Measurements from ENCODE around the gene YPEL5. TPM values are rescaled to one million over a fixed set of nuclear protein-coding genes. Genes with fewer than 3 reads are reported as not detected.
A peak's percentile ranks its signal among the peaks of the same experiment; 100 is the strongest.

YPEL5 gene
- total and polyA plus RNA-seq, 4 donors = 57.2 to 154 (median 65.4) TPM

DNA sequence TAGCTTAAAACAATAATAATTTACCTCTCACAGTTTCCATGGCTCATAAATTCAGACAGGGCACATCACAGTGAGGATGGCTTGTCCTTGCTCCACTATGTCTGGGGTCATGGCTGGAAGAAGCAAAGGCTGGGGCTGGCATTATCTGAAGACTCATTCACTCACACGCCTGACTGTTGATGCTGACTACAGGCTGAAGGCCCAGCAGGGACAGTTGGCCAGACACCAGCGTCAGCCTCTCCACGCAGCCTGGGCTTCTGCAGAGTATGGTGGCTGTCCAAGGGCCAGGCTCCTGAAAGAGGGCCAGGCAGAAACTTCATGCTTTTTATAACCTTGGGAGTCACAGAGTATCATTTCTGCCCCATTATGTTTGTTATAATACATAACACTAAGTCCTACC lies 33.4 kb downstream of the YPEL5 start:
- Histone ChIP-seq H3K9ac (ENCODE audit: insufficient read depth in 1 of 2, low read length in 2 of 2) (no peak overlapping the region), H3K4me1 (ENCODE audit: control insufficient read depth in 5 of 5, insufficient read depth in 5 of 5, low read length in 5 of 5) (peaks cover 0 to 12% (median 0%) of the 10 kb centered on the region in 5 donors), H3K9me3 (ENCODE audit: control insufficient read depth in 4 of 4, insufficient read depth in 3 of 4, low read length in 3 of 4) (no peaks in the 10 kb centered on the region), H3K27me3 (ENCODE audit: control insufficient read depth in 3 of 3, insufficient read depth in 3 of 3, low read length in 2 of 3) (no peaks in the 10 kb centered on the region), H3K36me3 (ENCODE audit: control insufficient read depth in 4 of 4, insufficient read depth in 4 of 4, low read length in 4 of 4) (no peaks in the 10 kb centered on the region), H3K4me3 (no peak overlapping the region), H3K27ac (ENCODE audit: low read depth in 1 of 2, low read length in 1 of 2) (peak overlapping the region in 1 of 2 donors; percentile 64)
- WGBS, 2 donors = 88 to 93% methylated on average over 3 of the region's 3 CpGs
- TF ChIP-seq CTCF (IDR thresholded peaks at IDR 0.05; ENCODE audit: control extremely low read depth, extremely low read depth) = no peak
- DNase-seq = no peak
- ATAC-seq (ENCODE audit: insufficient read depth, low FRiP score) = no peak

DNA sequence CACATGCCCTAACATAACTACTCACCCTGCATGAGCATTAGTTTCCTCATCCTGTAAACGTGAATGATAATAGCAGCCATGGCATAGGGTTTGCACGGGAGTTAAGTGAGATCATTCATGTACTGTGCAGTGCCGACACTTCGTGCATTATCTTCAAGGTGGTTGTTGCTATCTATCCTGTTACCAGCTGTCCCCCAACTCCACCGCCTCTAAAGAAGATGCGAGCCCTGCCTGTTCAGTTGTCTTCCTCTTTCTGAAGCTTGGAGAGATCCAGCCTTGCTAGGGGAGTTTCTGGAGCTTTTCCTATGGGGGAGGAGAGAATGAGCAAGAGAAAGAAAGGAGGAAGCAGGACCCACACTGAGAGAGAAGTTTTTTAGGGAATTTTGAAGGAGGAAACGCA lies 34.4 kb downstream of the YPEL5 start:
- ATAC-seq (ENCODE audit: insufficient read depth, low FRiP score) (no peak), DNase-seq (no peak)
- WGBS, 2 donors = 80 to 83% methylated on average over 7 of the region's 7 CpGs
- Histone ChIP-seq H3K27me3 (ENCODE audit: control insufficient read depth in 3 of 3, insufficient read depth in 3 of 3, low read length in 2 of 3) (peaks cover 0 to 2% (median 0%) of the 10 kb centered on the region in 3 donors), H3K36me3 (ENCODE audit: control insufficient read depth in 4 of 4, insufficient read depth in 4 of 4, low read length in 4 of 4) (no peaks in the 10 kb centered on the region), H3K4me3 (no peak overlapping the region), H3K4me1 (ENCODE audit: control insufficient read depth in 5 of 5, insufficient read depth in 5 of 5, low read length in 5 of 5) (peaks cover 0 to 12% (median 0%) of the 10 kb centered on the region in 5 donors), H3K27ac (ENCODE audit: low read depth in 1 of 2, low read length in 1 of 2) (no peak overlapping the region), H3K9me3 (ENCODE audit: control insufficient read depth in 4 of 4, insufficient read depth in 3 of 4, low read length in 3 of 4) (no peaks in the 10 kb centered on the region), H3K9ac (ENCODE audit: insufficient read depth in 1 of 2, low read length in 2 of 2) (no peak overlapping the region)
- no peak for TF ChIP-seq CTCF (IDR thresholded peaks at IDR 0.05; ENCODE audit: control extremely low read depth, extremely low read depth)

DNA sequence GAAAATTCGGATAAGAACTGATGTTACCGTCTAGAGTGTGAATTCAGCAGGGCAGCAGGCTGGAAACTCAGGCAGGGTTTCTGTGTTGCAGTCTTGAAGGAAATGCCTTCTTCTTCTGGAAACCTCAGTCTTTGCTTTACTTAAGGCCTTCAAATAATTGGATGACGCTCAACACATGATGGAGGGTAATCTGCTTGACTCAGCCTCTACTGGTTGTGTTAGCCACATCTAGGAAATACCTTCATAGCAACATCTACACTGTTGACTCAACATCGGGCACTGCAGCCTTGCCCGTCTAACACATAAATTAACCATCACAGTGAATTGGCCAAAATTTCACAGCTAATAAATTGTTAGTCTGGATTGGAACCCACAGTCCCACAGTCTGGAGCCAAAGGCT lies 37.2 kb downstream of the YPEL5 start:
- Histone ChIP-seq H3K27me3 (ENCODE audit: control insufficient read depth in 3 of 3, insufficient read depth in 3 of 3, low read length in 2 of 3) (peaks cover 0 to 3% (median 0%) of the 10 kb centered on the region in 3 donors), H3K36me3 (ENCODE audit: control insufficient read depth in 4 of 4, insufficient read depth in 4 of 4, low read length in 4 of 4) (no peaks in the 10 kb centered on the region), H3K4me3 (no peak overlapping the region), H3K9me3 (ENCODE audit: control insufficient read depth in 4 of 4, insufficient read depth in 3 of 4, low read length in 3 of 4) (peaks cover 0 to 2% (median 0%) of the 10 kb centered on the region in 4 donors), H3K9ac (ENCODE audit: insufficient read depth in 1 of 2, low read length in 2 of 2) (no peak overlapping the region), H3K4me1 (ENCODE audit: control insufficient read depth in 5 of 5, insufficient read depth in 5 of 5, low read length in 5 of 5) (peaks cover 0 to 9% (median 0%) of the 10 kb centered on the region in 5 donors), H3K27ac (ENCODE audit: low read depth in 1 of 2, low read length in 1 of 2) (no peak overlapping the region)
- DNase-seq = no peak
- WGBS, 2 donors = 96 to 97% methylated on average over 5 of the region's 5 CpGs
- no peak for ATAC-seq (ENCODE audit: insufficient read depth, low FRiP score)
- TF ChIP-seq CTCF (IDR thresholded peaks at IDR 0.05; ENCODE audit: control extremely low read depth, extremely low read depth) = no peak

- Histone ChIP-seq H3K4me1 (ENCODE audit: control insufficient read depth in 5 of 5, insufficient read depth in 5 of 5, low read length in 5 of 5) (no peaks in the 10 kb centered on the region), H3K9ac (ENCODE audit: insufficient read depth in 1 of 2, low read length in 2 of 2) (no peak overlapping the region), H3K27me3 (ENCODE audit: control insufficient read depth in 3 of 3, insufficient read depth in 3 of 3, low read length in 2 of 3) (peaks cover 0 to 3% (median 0%) of the 10 kb centered on the region in 3 donors), H3K4me3 (no peak overlapping the region), H3K27ac (ENCODE audit: low read depth in 1 of 2, low read length in 1 of 2) (no peak overlapping the region), H3K9me3 (ENCODE audit: control insufficient read depth in 4 of 4, insufficient read depth in 3 of 4, low read length in 3 of 4) (peaks cover 0 to 2% (median 0%) of the 10 kb centered on the region in 4 donors), H3K36me3 (ENCODE audit: control insufficient read depth in 4 of 4, insufficient read depth in 4 of 4, low read length in 4 of 4) (no peaks in the 10 kb centered on the region)
- ATAC-seq (ENCODE audit: insufficient read depth, low FRiP score) (no peak), DNase-seq (no peak)
- 28 to 57% methylated on average over 4 of the region's 4 CpGs for WGBS, 2 donors
- TF ChIP-seq CTCF (IDR thresholded peaks at IDR 0.05; ENCODE audit: control extremely low read depth, extremely low read depth) = no peak
These were observed 38.4 kb downstream of the YPEL5 start for GRCh38 chr2:30185178-30185577.

All from lung (tissue), 12 donors.